ENCODE results near the gene CTNNA3. TPM values are rescaled to one million over a fixed set of nuclear protein-coding genes. Genes with fewer than 3 reads are reported as not detected.

Gene CTNNA3
- total and polyA plus RNA-seq, 10 donors = 0.03 to 2.4 (median 0.76) TPM; not detected in 1

- TF ChIP-seq CTCF (IDR thresholded peaks at IDR 0.05 in 8 of 11, conservative IDR thresholded peaks at IDR 0.05 in 3 of 11) (no peak), POLR2AphosphoS5 (IDR thresholded peaks at IDR 0.05) (no peak), POLR2A (IDR thresholded peaks at IDR 0.05) (no peak)
- H3K27me3 ChIP-seq (replicated peaks in 1 of 7) = peaks cover 0 to 5% (median 0%) of the 10 kb centered on the region in 7 donors
- H3K27ac ChIP-seq = no peak overlapping the region
- WGBS, 5 donors = 74 to 86% (median 82%) methylated on average over 3 of the region's 3 CpGs
- DNase-seq = no peak
- no peaks in the 10 kb centered on the region for H3K4me1 ChIP-seq
- H3K36me3 ChIP-seq = no peaks in the 10 kb centered on the region
- H3K4me3 ChIP-seq = no peak overlapping the region
- intact Hi-C loops (cut with DNase I; ENCODE audit: low total_unique reads) = no loop called here
- H3K9me3 ChIP-seq = peaks cover 0 to 3% (median 0%) of the 10 kb centered on the region in 8 donors
These were observed 309.7 kb downstream of the CTNNA3 start for GRCh38 chr10:67386260-67386659.

GRCh38 chr10:67385566-67385965, 310.4 kb downstream of the CTNNA3 start:
- H3K9me3 ChIP-seq = peaks cover 0 to 3% (median 0%) of the 10 kb centered on the region in 8 donors
- no peaks in the 10 kb centered on the region for H3K4me1 ChIP-seq
- DNase-seq = no peak
- WGBS, 5 donors = 80 to 93% (median 90%) methylated on average over 2 of the region's 2 CpGs
- no peak overlapping the region for H3K4me3 ChIP-seq
- no peak overlapping the region for H3K27ac ChIP-seq
- no peak for TF ChIP-seq POLR2A (IDR thresholded peaks at IDR 0.05)
- TF ChIP-seq POLR2AphosphoS5 (IDR thresholded peaks at IDR 0.05) = no peak
- TF ChIP-seq CTCF (IDR thresholded peaks at IDR 0.05 in 8 of 11, conservative IDR thresholded peaks at IDR 0.05 in 3 of 11) = no peak
- intact Hi-C loops (cut with DNase I; ENCODE audit: low total_unique reads) = no loop called here
- H3K36me3 ChIP-seq = no peaks in the 10 kb centered on the region
- H3K27me3 ChIP-seq (replicated peaks in 1 of 7) = peaks cover 0 to 5% (median 0%) of the 10 kb centered on the region in 7 donors

- H3K9me3 ChIP-seq = peaks cover 0 to 3% (median 0%) of the 10 kb centered on the region in 8 donors
- H3K27me3 ChIP-seq (replicated peaks in 1 of 7) = peaks cover 0 to 5% (median 0%) of the 10 kb centered on the region in 7 donors
- no peak for DNase-seq
- intact Hi-C loops (cut with DNase I; ENCODE audit: low total_unique reads) = no loop called here
- no peak overlapping the region for H3K4me3 ChIP-seq
- H3K27ac ChIP-seq = no peak overlapping the region
- H3K4me1 ChIP-seq = no peaks in the 10 kb centered on the region
- no peaks in the 10 kb centered on the region for H3K36me3 ChIP-seq
- no peak for TF ChIP-seq POLR2AphosphoS5 (IDR thresholded peaks at IDR 0.05)
- no peak for TF ChIP-seq POLR2A (IDR thresholded peaks at IDR 0.05)
- TF ChIP-seq CTCF (IDR thresholded peaks at IDR 0.05 in 8 of 11, conservative IDR thresholded peaks at IDR 0.05 in 3 of 11) = no peak
These were observed 310.9 kb downstream of the CTNNA3 start for GRCh38 chr10:67385089-67385488.

GRCh38 chr10:67331121-67331910, 364.7 kb downstream of the CTNNA3 start:
- Histone ChIP-seq H3K4me3 (no peak overlapping the region), H3K27ac (no peak overlapping the region), H3K27me3 (replicated peaks in 1 of 7) (no peaks in the 10 kb centered on the region), H3K36me3 (no peaks in the 10 kb centered on the region), H3K4me1 (no peaks in the 10 kb centered on the region), H3K9me3 (peaks cover 0 to 21% (median 6%) of the 10 kb centered on the region in 8 donors)
- DNase-seq = no peak
- intact Hi-C loops (cut with DNase I; ENCODE audit: low total_unique reads) = no loop called here
- WGBS, 5 donors = 65 to 87% (median 76%) methylated on average over 1 of the region's 1 CpG
- no peak for TF ChIP-seq CTCF (IDR thresholded peaks at IDR 0.05 in 8 of 11, conservative IDR thresholded peaks at IDR 0.05 in 3 of 11)
- no peak for TF ChIP-seq POLR2A (IDR thresholded peaks at IDR 0.05)
- TF ChIP-seq POLR2AphosphoS5 (IDR thresholded peaks at IDR 0.05) = no peak

Data from spleen (tissue), 11 donors.